Urothelium cell line (cell line): ENCODE data around the gene FBXO42.
"Not testable (repeated sequence)": the region's sequence is repeated elsewhere in the genome, so short reads cannot be mapped to it uniquely, and the experiment has no call there.

Experiments
- DNase-seq: peaks from one replicate; pipeline ENCODE4 v3.0.0; 2011; ENCODE audit warnings: low spot score, mixed read lengths
- FAIRE-seq: peaks from 2 replicates; lab custom pipeline; 2011; peaks lifted over from hg19 to GRCh38; lab: Jason Lieb, UNC

FBXO42 gene

GRCh38 chr1:16222716-16223115 is 129.6 kb downstream of the FBXO42 start:
- DNase-seq, FAIRE-seq: not testable (repeated sequence)

GRCh38 chr1:16221499-16221898 is 130.8 kb downstream of the FBXO42 start:
- FAIRE-seq: peak; percentile 58

GRCh38 chr1:16219968-16220500 is 132.2 kb downstream of the FBXO42 start:
- no peak for FAIRE-seq
- DNase-seq: no peak

More at GRCh38 chr1:16221499-16221898, 130.8 kb downstream of the FBXO42 start:
- DNase-seq: no peak

- DNase-seq: no peak
- no peak for FAIRE-seq
These were observed 133.6 kb downstream of the FBXO42 start for GRCh38 chr1:16218674-16219071.

GRCh38 chr1:16218014-16218673 is 134.1 kb downstream of the FBXO42 start:
- no peak for DNase-seq
- no peak for FAIRE-seq

GRCh38 chr1:16217061-16217785 is 135.1 kb downstream of the FBXO42 start:
- peak; percentile 34 for DNase-seq
- no peak for FAIRE-seq

GRCh38 chr1:16215882-16216753 is 136.2 kb downstream of the FBXO42 start:
- FAIRE-seq: no peak
- no peak for DNase-seq

GRCh38 chr1:16215240-16215639 is 137.0 kb downstream of the FBXO42 start:
- FAIRE-seq: not testable (repeated sequence)

GRCh38 chr1:16213544-16213943 is 138.7 kb downstream of the FBXO42 start:
- not testable (repeated sequence) for FAIRE-seq

More at GRCh38 chr1:16215240-16215639, 137.0 kb downstream of the FBXO42 start:
- not testable (repeated sequence) for DNase-seq

GRCh38 chr1:16213013-16213412 is 139.3 kb downstream of the FBXO42 start:
- no peak for DNase-seq
- no peak for FAIRE-seq

More at GRCh38 chr1:16213544-16213943, 138.7 kb downstream of the FBXO42 start:
- DNase-seq: not testable (repeated sequence)

- FAIRE-seq: no peak
- DNase-seq: no peak
These were observed 139.9 kb downstream of the FBXO42 start, which contains the start of gene ARHGEF19 for GRCh38 chr1:16212251-16212961. ARHGEF19 (minus strand) TSS chr1:16212652; CDS start chr1:16209054, 3,598 bp downstream.

- FAIRE-seq (no peak), DNase-seq (no peak)
These were observed 140.5 kb downstream of the FBXO42 start for GRCh38 chr1:16211824-16212223.

GRCh38 chr1:16210581-16210980 is 141.7 kb downstream of the FBXO42 start:
- FAIRE-seq: no peak
- no peak for DNase-seq

- no peak for FAIRE-seq
- DNase-seq: no peak
These were observed 142.4 kb downstream of the FBXO42 start for GRCh38 chr1:16209847-16210407.

GRCh38 chr1:16209132-16209846 is 143.0 kb downstream of the FBXO42 start:
- FAIRE-seq: peak; percentile 27
- no peak for DNase-seq

- DNase-seq: peak; percentile 31
- FAIRE-seq: no peak
These were observed 143.9 kb downstream of the FBXO42 start for GRCh38 chr1:16208270-16208987.

GRCh38 chr1:16207318-16208269 is 144.7 kb downstream of the FBXO42 start:
- DNase-seq (peak; percentile 55), FAIRE-seq (no peak)
